ENCODE measurements around the gene CUTC.

GRCh38 chr10:99708428-99709012 lies 23.5 kb upstream of the CUTC start:
- no peak for TF ChIP-seq RFX5 (IDR thresholded peaks at IDR 0.05; ENCODE audit: low read length)
- TF ChIP-seq CTCF (IDR thresholded peaks at IDR 0.05), result no peak
- TF ChIP-seq RCOR1 (IDR thresholded peaks at IDR 0.05; ENCODE audit: low read length), result no peak
- TF ChIP-seq SMC3 (IDR thresholded peaks at IDR 0.05; ENCODE audit: low read depth, low read length), result no peak
- no peak for TF ChIP-seq MAX (IDR thresholded peaks at IDR 0.05; ENCODE audit: low read depth)
- TF ChIP-seq REST (IDR thresholded peaks at IDR 0.05; ENCODE audit: low read depth, low read length), result no peak
- no peak for TF ChIP-seq USF1 (IDR thresholded peaks at IDR 0.05; ENCODE audit: borderline replicate concordance, low read depth)
- no peak for TF ChIP-seq EP300 (IDR thresholded peaks at IDR 0.05; ENCODE audit: borderline replicate concordance in 1 of 2, low read depth in 1 of 2, low read length in 1 of 2)

All from SK-N-SH (cell line).